ENCODE results near the gene ITIH1.
"Not testable (repeated sequence)": the region's sequence is repeated elsewhere in the genome, so short reads cannot be mapped to it uniquely, and the experiment has no call there.

Gene ITIH1

GRCh38 chr3:52777127-52777958, at the start of gene ITIH1:
TSS of gene ITIH1 (plus strand) at chr3:52777599. CDS start at chr3:52777616, 17 bp downstream.
- DNase-seq (ENCODE audit: low read depth) = no peak

GRCh38 chr3:52728753-52729152, 48.6 kb upstream of the ITIH1 start:
- not testable (repeated sequence) for DNase-seq (ENCODE audit: low read depth)

GRCh38 chr3:52730681-52731080, 46.7 kb upstream of the ITIH1 start:
- no peak for DNase-seq (ENCODE audit: low read depth)

- DNase-seq (ENCODE audit: low read depth) = no peak
Measured at GRCh38 chr3:52731590-52731989, 45.8 kb upstream of the ITIH1 start.

- no peak for DNase-seq (ENCODE audit: low read depth)
Measured at GRCh38 chr3:52733256-52733891, 44.0 kb upstream of the ITIH1 start.

- DNase-seq (ENCODE audit: low read depth) = no peak
Measured at GRCh38 chr3:52739730-52740129, 37.7 kb upstream of the ITIH1 start.

- DNase-seq (ENCODE audit: low read depth) = peak; percentile 51
Measured at GRCh38 chr3:52742418-52743041, 34.9 kb upstream of the ITIH1 start.

- DNase-seq (ENCODE audit: low read depth) = no peak
Measured at GRCh38 chr3:52743152-52743551, 34.2 kb upstream of the ITIH1 start.

- no peak for DNase-seq (ENCODE audit: low read depth)
Measured at GRCh38 chr3:52743721-52744120, 33.7 kb upstream of the ITIH1 start.

GRCh38 chr3:52752045-52752660, 25.2 kb upstream of the ITIH1 start:
- DNase-seq (ENCODE audit: low read depth) = no peak

GRCh38 chr3:52754373-52754772, 23.0 kb upstream of the ITIH1 start:
- no peak for DNase-seq (ENCODE audit: low read depth)

- peak; percentile 10 for DNase-seq (ENCODE audit: low read depth)
Measured at GRCh38 chr3:52756141-52756540, 21.3 kb upstream of the ITIH1 start.

- no peak for DNase-seq (ENCODE audit: low read depth)
Measured at GRCh38 chr3:52763466-52763865, 13.9 kb upstream of the ITIH1 start.

GRCh38 chr3:52769786-52770455, 7.5 kb upstream of the ITIH1 start:
- DNase-seq (ENCODE audit: low read depth) = peak; percentile 7

GRCh38 chr3:52770496-52771333, 6.7 kb upstream of the ITIH1 start, which contains the start of gene NEK4:
TSS of gene NEK4 (minus strand) at chr3:52770940. CDS start at chr3:52770746, 194 bp downstream.
- peak; percentile 92 for DNase-seq (ENCODE audit: low read depth)

- no peak for DNase-seq (ENCODE audit: low read depth)
Measured at GRCh38 chr3:52771334-52771681, 6.1 kb upstream of the ITIH1 start.

- DNase-seq (ENCODE audit: low read depth) = no peak
Measured at GRCh38 chr3:52771702-52772101, 5.7 kb upstream of the ITIH1 start.

- DNase-seq (ENCODE audit: low read depth) = no peak
Measured at GRCh38 chr3:52773361-52774065, 3.9 kb upstream of the ITIH1 start.

- DNase-seq (ENCODE audit: low read depth) = no peak
Measured at GRCh38 chr3:52774066-52774713, 3.2 kb upstream of the ITIH1 start.

Data from EH (cell line).